ENCODE results near the gene BTBD9. TPM values are rescaled to one million over a fixed set of nuclear protein-coding genes. Genes with fewer than 3 reads are reported as not detected.

Gene BTBD9
- total RNA-seq, 1 experiment from 2014 or later = 8.9 TPM

- Histone ChIP-seq H4K20me1 (ENCODE audit: control insufficient read depth, insufficient read depth, insufficient read length) (no peaks in the 10 kb centered on the region), H2BK5ac (ENCODE audit: insufficient read length, low read length) (no peak overlapping the region), H3K4me2 (ENCODE audit: insufficient read depth, insufficient read length, low read length) (no peak overlapping the region), H3K79me2 (ENCODE audit: insufficient read depth, low read length) (no peaks in the 10 kb centered on the region), H3K23ac (ENCODE audit: insufficient read length, low read depth, low read length) (no peak overlapping the region), H3K23me2 (ENCODE audit: insufficient read length, low read depth, low read length, poor library complexity, severe bottlenecking) (no peaks in the 10 kb centered on the region), H2AFZ (ENCODE audit: low read length) (no peak overlapping the region), H3K9me3 (ENCODE audit: control insufficient read depth, low read depth, low read length) (no peaks in the 10 kb centered on the region), H2BK15ac (ENCODE audit: low read depth, low read length) (no peak overlapping the region), H3K27me3 (ENCODE audit: insufficient read depth, low read length) (no peaks in the 10 kb centered on the region), H3T11ph (ENCODE audit: low read length) (no peak overlapping the region), H3K14ac (ENCODE audit: insufficient read depth, low read length) (no peak overlapping the region), H3K27ac (ENCODE audit: insufficient read length, low read depth, low read length) (no peak overlapping the region), H4K5ac (ENCODE audit: insufficient read length, low read depth, low read length) (no peak overlapping the region), H3K18ac (ENCODE audit: insufficient read length, low read depth, low read length) (no peak overlapping the region), H4K91ac (ENCODE audit: insufficient read length, low read depth, low read length) (no peak overlapping the region), H3K4ac (ENCODE audit: low read depth, low read length) (no peak overlapping the region), H2BK12ac (ENCODE audit: insufficient read length, low read depth, low read length) (no peak overlapping the region), H3K79me1 (ENCODE audit: insufficient read depth, low read depth, low read length, poor library complexity, severe bottlenecking) (no peaks in the 10 kb centered on the region), H4K8ac (replicated peaks; ENCODE audit: insufficient read length, low read depth, low read length) (no peak overlapping the region), H2AK5ac (ENCODE audit: insufficient read length, low read length) (no peak overlapping the region), H3K56ac (ENCODE audit: insufficient read length, low read depth, low read length) (no peak overlapping the region), H3K4me1 (ENCODE audit: insufficient read depth, low read length) (0 out of 2 replicates have a peak, but pooled peaks cover 3% of the 10 kb centered on the region), H3K9ac (ENCODE audit: extremely low read depth, insufficient read length, low read length) (no peak overlapping the region), H2BK120ac (ENCODE audit: low read depth, low read length, poor library complexity, severe bottlenecking) (no peak overlapping the region), H2BK20ac (ENCODE audit: low read depth, low read length, poor library complexity, severe bottlenecking) (no peak overlapping the region)
- H3K27ac Mint-ChIP-seq = no peak overlapping the region
- H3K4me1 Mint-ChIP-seq = peaks cover 21 to 33% of the 10 kb centered on the region in 2 experiments
- no peaks in the 10 kb centered on the region for H3K36me3 Mint-ChIP-seq (ENCODE audit: insufficient read depth in 1 of 3, low read depth in 3 of 3)
- H3K27me3 Mint-ChIP-seq (ENCODE audit: low read depth) = no peaks in the 10 kb centered on the region; the same call in 1 of the 2 replicates
- no peaks in the 10 kb centered on the region for H3K9me3 Mint-ChIP-seq
- WGBS (ENCODE audit: extremely low coverage, insufficient read length, low lambda C conversion rate) = no CpG with 5 or more reads among the region's 6 CpGs
- no peak for TF ChIP-seq CTCF (conservative IDR thresholded peaks at IDR 0.05)
- no peak for DNase-seq
- H3K4me3 Mint-ChIP-seq = no peak overlapping the region
These were observed 457.3 kb downstream of the BTBD9 start for GRCh38 chr6:38182426-38182825.

Data from H9 (cell line).